ENCODE data around the gene MBD3L3.
"Not testable (repeated sequence)": the region's sequence is repeated elsewhere in the genome, so short reads cannot be mapped to it uniquely, and the experiment has no call there.

Gene MBD3L3

DNA sequence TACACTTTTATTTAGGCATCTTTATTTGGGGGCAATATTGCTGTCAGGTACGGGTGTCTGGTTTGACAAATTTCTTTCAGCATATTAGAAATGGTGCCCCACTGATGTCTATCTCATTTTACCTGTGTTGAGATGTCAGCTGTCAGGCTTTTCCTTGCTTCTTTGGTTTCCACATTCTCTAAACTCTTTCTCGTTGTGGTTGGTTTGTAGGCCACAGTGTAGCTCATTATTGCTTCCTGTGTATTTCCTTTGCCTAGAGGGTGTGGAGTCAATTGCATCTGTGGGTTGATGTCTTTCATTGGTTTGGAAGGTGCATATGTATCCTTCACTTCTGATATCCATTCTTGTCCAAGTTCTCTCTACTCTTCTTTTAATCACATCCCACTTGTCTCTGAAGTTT is 1.5 kb upstream of the MBD3L3 start:
- not testable (repeated sequence) for DNase-seq

DNA sequence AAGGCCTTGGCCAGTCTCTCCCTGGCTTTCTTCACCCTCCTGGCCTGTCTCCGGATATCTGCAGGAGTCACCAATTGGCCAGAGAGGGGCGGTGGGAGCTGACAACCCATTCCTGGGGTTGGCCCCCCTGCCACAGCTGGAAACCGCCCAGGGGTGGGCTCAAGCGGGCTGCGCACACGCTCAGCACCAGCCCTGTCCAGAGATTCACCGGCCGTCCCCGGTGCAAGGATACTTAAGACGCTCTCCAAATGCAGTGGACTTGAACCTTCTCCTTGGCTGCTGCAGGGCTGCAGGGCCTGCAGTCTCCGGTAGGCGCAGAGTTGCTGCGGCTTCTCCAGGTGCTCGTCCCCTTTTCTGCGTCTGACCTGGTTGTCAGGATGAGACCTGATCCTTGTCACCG is 2.1 kb downstream of the MBD3L3 start:
- not testable (repeated sequence) for DNase-seq

DNA sequence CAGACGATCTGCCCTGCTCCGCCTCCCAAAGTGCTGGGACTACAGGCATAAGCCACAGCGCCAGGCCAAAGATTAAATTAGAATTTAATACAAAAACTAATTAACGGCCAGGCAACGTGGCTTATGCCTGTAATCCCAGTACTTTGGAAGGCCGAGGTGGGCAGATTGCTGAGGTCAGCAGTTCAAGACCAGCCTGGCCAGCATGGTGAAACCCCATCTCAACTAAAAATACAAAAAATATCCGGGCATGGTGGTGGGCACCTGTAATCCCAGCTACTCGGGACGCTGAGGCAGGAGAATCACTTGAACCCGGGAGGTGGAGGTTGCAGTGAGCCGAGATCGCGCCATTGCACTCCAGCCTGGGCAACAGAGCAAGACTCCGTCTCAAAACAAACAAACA is 2.8 kb downstream of the MBD3L3 start:
- DNase-seq: not testable (repeated sequence)

DNA sequence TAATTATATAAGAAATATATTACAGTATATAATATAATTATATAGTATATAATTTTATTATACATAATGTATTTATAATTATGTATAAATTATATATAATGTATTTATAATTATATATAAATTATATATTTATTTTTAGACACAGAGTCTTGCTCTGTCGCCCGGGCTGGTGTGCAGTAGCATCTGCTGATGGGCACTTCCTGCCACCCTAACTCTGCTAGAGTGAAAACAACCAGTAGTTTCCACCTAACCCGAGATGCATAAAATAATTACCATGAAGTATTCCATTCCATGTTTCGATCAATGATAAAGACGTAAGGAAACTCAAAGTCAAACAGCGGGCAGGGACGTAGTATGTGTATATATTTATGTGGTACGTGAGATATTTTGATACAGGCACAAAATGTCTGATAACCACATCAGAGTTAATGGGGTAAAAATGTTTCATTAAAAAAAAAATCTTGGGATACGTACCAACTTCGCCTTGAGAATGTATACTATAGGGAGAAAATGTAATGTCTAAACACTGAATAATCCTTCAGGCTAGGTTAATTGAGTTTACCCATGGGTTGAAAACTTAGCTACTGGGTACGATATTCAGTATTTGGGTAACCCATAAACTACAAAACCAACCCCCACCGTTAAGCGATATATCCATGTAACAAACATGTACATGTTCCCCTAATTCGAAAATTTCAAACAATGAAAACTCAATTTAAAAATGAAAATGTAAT is 3.7 kb downstream of the MBD3L3 start:
- DNase-seq: not testable (repeated sequence)

DNA sequence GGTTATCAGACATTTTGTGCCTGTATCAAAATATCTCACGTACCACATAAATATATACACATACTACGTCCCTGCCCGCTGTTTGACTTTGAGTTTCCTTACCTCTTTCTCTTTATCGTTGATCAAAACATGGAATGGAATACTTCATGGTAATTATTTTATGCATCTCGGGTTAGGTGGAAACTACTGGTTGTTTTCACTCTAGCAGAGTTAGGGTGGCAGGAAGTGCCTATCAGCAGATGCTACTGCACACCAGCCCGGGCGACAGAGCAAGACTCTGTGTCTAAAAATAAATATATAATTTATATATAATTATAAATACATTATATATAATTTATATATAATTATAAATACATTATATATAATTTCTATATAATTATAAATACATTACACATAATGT is 5.6 kb downstream of the MBD3L3 start:
- DNase-seq: not testable (repeated sequence)

DNA sequence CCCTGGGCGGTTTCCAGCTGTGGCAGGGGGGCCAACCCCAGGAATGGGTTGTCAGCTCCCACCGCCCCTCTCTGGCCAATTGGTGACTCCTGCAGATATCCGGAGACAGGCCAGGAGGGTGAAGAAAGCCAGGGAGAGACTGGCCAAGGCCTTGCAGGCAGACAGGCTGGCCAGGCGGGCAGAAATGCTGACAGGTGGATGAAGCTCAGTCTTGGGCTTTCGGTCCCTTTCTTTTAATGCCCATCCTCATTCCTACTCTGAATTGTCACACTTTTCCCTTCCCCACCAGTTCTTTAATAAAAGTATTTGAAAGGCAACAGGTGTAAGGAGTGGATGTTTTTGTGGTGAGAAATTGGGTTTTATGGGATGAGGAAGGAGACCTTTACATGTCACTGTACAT is 7.1 kb downstream of the MBD3L3 start:
- DNase-seq: not testable (repeated sequence)

DNA sequence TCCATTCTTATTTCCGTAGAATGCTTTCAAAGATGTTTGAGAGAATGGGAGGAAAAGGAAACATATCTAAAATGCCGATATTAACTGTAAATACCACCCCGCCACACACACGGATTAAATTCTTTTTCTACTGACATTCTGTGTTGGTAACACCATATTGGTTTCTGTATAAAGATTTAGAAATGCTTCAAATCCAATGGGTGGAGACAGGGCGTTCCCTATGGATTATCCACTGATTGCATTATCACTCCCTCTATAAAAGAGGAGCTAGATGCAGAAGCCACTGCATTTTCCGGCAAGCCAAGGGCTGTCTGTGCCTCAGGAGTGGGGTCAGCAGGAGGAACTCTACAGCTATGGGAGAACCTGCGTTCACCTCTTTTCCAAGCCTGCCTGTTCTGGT is 9.5 kb downstream of the MBD3L3 start, which contains the start of gene MBD3L2:
MBD3L2 (plus strand) TSS at position 301 of the 400 bp plus-strand sequence; CDS start at position 354, 53 bp downstream.
- not testable (repeated sequence) for DNase-seq

DNA sequence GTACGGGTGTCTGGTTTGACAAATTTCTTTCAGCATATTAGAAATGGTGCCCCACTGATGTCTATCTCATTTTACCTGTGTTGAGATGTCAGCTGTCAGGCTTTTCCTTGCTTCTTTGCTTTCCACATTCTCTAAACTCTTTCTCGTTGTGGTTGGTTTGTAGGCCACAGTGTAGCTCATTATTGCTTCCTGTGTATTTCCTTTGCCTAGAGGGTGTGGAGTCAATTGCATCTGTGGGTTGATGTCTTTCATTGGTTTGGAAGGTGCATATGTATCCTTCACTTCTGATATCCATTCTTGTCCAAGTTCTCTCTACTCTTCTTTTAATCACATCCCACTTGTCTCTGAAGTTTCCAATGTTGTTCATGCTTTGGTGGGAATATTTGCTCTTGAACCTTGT is 16.9 kb downstream of the MBD3L3 start:
- not testable (repeated sequence) for DNase-seq

DNA sequence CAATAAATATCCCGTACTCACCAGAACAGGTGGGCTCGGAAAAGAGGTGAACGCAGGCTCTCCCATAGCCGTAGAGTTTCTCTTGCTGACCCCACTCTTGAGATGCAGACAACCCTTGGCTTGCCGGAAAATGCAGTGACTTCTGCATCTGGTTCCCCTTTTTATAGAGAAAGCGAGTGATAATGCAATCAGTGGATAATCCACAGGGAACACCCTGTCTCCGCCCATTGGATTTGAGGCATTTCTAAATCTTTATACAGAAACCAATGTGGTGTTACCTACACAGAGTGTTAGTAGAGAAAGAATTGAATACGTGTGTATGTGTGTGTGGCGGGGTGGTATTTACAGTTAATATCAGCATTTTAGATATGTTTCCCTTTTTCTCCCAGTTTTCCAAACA is 18.4 kb downstream of the MBD3L3 start, which contains the start of gene MBD3L4:
MBD3L4 (minus strand) TSS at position 101 of the 400 bp plus-strand sequence; CDS start at position 66, 35 bp downstream.
- not testable (repeated sequence) for DNase-seq

DNA sequence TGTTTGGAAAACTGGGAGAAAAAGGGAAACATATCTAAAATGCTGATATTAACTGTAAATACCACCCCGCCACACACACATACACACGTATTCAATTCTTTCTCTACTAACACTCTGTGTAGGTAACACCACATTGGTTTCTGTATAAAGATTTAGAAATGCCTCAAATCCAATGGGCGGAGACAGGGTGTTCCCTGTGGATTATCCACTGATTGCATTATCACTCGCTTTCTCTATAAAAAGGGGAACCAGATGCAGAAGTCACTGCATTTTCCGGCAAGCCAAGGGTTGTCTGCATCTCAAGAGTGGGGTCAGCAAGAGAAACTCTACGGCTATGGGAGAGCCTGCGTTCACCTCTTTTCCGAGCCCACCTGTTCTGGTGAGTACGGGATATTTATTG is 28.2 kb downstream of the MBD3L3 start, which contains the start of gene MBD3L5:
MBD3L5 (plus strand) TSS at position 301 of the 400 bp plus-strand sequence; CDS start at position 335, 34 bp downstream.
- DNase-seq: not testable (repeated sequence)

DNA sequence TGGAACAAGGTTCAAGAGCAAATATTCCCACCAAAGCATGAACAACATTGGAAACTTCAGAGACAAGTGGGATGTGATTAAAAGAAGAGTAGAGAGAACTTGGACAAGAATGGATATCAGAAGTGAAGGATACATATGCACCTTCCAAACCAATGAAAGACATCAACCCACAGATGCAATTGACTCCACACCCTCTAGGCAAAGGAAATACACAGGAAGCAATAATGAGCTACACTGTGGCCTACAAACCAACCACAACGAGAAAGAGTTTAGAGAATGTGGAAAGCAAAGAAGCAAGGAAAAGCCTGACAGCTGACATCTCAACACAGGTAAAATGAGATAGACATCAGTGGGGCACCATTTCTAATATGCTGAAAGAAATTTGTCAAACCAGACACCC is 29.7 kb downstream of the MBD3L3 start:
- not testable (repeated sequence) for DNase-seq

DNA sequence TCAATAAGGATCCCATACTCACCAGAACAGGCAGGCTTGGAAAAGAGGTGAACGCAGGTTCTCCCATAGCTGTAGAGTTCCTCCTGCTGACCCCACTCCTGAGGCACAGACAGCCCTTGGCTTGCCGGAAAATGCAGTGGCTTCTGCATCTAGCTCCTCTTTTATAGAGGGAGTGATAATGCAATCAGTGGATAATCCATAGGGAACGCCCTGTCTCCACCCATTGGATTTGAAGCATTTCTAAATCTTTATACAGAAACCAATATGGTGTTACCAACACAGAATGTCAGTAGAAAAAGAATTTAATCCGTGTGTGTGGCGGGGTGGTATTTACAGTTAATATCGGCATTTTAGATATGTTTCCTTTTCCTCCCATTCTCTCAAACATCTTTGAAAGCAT is 37.1 kb downstream of the MBD3L3 start, which contains the start of gene MBD3L2B:
MBD3L2B (minus strand) TSS at position 101 of the 400 bp plus-strand sequence; CDS start at position 67, 34 bp downstream.
- not testable (repeated sequence) for DNase-seq

DNA sequence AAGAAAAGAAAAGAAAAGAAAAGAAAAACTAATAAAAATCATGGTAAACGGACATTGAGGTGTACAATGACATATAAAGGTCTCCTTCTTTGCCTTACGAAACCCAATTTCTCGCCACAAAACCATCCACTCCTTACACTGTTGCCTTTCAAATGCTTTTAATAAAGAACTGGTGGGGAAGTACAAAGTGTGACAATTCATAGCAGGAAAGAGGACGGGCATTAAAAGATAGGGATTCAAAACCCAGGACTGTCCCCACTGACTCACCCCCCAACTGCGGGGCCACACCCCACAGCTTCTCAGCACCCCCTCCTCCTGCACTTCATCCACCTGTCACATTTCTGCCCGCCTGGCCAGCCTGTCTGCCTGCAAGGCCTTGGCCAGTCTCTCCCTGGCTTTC is 39.6 kb downstream of the MBD3L3 start:
- DNase-seq: no peak

DNA sequence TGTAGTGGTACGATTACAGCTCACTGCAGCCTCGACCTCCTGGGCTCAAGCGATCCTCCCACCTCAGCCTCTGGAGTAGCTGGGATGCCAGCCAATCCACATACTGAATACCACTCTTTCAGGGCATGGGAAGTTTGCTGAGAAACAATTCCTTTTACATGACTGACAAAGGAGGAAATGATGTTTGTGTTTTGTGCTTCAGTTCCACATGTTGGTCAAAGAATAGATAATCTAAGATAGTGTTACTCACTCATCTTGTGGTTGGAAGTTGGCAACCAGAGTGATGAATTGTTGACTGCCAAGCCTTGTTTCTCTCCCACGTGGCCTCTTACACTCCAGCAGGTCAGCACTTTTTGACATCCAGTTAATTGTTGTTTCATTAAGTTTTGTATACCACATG is 44.8 kb downstream of the MBD3L3 start:
- no peak for DNase-seq

DNA sequence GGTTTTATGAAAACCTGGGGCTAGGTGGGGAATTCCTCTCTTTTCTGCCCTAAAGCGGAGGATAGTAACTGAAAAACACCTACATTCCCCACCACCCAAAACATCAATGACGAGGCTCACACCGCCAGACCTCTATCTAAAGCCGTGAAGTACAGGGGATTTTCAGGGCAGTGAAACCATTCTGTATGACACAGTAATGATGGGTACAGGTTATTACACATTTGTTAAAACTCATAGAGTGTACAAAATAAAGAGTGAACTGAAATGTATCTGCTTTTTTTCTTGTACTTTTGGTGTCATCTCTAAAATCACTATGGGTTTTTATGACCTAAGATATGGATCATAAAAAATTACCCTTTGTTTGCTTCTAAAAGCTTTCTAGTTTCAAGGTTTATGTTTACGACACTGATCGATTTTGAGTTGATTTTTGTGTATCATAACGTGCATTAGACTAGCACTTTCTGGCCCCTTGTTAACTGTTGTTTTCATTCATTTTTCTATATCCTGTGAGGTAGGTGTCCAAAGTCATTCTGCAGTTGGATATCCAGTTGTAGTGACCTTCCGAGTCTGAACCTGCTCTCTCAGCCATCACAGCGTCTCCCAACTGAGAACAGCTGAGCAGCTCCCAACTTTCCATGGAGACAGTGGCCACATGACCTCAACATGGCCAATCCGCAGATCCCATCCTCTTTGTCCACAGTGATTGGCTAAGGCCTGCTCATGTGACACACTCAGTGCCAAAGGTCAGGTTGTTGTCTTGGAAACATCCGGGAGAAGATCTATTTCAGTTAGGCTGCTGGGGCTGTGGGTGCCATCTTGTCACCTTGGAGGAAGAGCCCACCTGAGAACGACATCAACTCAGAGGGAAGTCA is 47.5 kb downstream of the MBD3L3 start:
- DNase-seq: no peak

DNA sequence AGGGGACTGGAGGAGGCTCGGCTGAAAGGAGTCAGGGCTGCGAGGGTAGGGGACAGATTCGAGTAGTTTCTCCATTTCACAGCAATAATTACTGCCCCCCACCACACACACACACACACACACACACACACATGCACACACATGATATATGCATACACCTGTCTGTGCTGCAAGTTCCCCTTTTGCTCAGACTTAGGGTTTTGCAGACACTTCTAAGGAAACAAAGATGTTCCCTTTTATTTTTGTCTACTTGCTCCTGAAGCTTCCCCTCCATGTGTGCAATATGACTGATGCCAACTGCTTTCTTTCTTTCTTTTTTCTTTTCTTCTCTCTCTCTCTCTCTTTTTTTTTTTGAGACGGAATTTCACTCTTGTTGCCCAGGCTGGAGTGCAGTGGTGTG is 50.6 kb downstream of the MBD3L3 start:
- DNase-seq: no peak

Measured in DMS 273 treated with DMSO at 0.1 percent for 48 hours (cell line).